Heart right ventricle (tissue), 16 donors: ENCODE measurements around the gene SPSB2. TPM values are rescaled to one million over a fixed set of nuclear protein-coding genes. Genes with fewer than 3 reads are reported as not detected.

ENCODE experiments used
- ATAC-seq, 8 donors: fragments of 200-7000 bp; cut with Tn5 transposase; one replicate each; pipeline ENCODE4 v1.9.1; 2020; ENCODE audit warnings: mild to moderate bottlenecking in 8 of 8, moderate library complexity in 8 of 8, moderate number of reproducible peaks in 1 of 8
- DNase-seq, 2 donors: peaks; one replicate each; pipeline ENCODE4 v3.0.0-alpha.2; 2020
- H3K27ac ChIP-seq, 10 donors: fragments of 200-600 bp; sonication (generic) in 2 of 10; one replicate each; pipeline versions ENCODE4 v1.5.0 to v1.8.0; 2020 to 2022; ENCODE audit warnings: mild to moderate bottlenecking in 3 of 10
- H3K27me3 ChIP-seq, 7 donors: fragments of 200-600 bp; one replicate each; pipeline ENCODE4 v1.8.0; 2021 to 2022; ENCODE audit warnings: mild to moderate bottlenecking in 2 of 7
- H3K36me3 ChIP-seq, 9 donors: fragments of 200-600 bp; sonication (generic) in 1 of 9; one replicate each; pipeline versions ENCODE4 v1.5.0 to v1.8.0; 2020 to 2022; ENCODE audit warnings: mild to moderate bottlenecking in 2 of 9
- H3K4me1 ChIP-seq, 9 donors: fragments of 200-600 bp; sonication (generic) in 1 of 9; one replicate each; pipeline versions ENCODE4 v1.5.0 to v1.8.0; 2020 to 2022; ENCODE audit warnings: mild to moderate bottlenecking in 4 of 9
- H3K4me3 ChIP-seq, 10 donors: fragments of 200-600 bp; sonication (generic) in 2 of 10; one replicate each; pipeline versions ENCODE4 v1.5.0 to v1.8.0; 2020 to 2022; ENCODE audit warnings: mild to moderate bottlenecking in 7 of 10, moderate library complexity in 2 of 10
- H3K9me3 ChIP-seq, 11 donors: fragments of 200-600 bp in 10 of 11; sonication (generic) in 2 of 11; one replicate each; pipeline versions ENCODE4 v1.5.0 to v1.8.0; 2013 to 2022; ENCODE audit warnings: mild to moderate bottlenecking in 2 of 11, control low read depth in 1 of 11, moderate library complexity in 1 of 11
- WGBS, 2 donors: extraction: QIAGEN DNeasy Blood & Tissue Kit; methylation state at CpG; one replicate each; pipeline ENCODE4 v1.1.7; 2013; ENCODE audit warnings: inconsistent platforms in 1 of 2; 5-methylcytosine and 5-hydroxymethylcytosine counted together
- intact Hi-C, 10 donors: fragments of 100-400 bp; cut with DNase I; formaldehyde crosslinking; loops; one replicate each; pipeline versions ENCODE4 v1.11.1 to v1.14.2; 2022
- polyA plus RNA-seq, 2 donors: library from polyadenylated mRNA; stranded (reverse); fragments of 200-250 nt; gene quantifications; one replicate each; pipeline ENCODE4 v1.2.3, GENCODE V29; 2013
- total RNA-seq, 10 donors: library from RNA; stranded (reverse); fragmentation: NEBNext Ultra II Directional in 3 of 10; extraction: Animal tissue kit (Norgen Biotek cat#: 25700) in 3 of 10; gene quantifications; one replicate each; pipeline versions ENCODE4 v1.2.1 to v1.2.4, GENCODE V29; 2021 to 2023
- TF ChIP-seq, protein P1 (sequence below), 9 donors: fragments of 200-600 bp; sonication (generic) in 2 of 9; IDR thresholded peaks; one replicate each; pipeline versions ENCODE4 v1.5.0 to v1.8.0; 2021 to 2022; ENCODE audit warnings: antibody characterized with exemption in 9 of 9, mild to moderate bottlenecking in 5 of 9, moderate library complexity in 1 of 9
- donor health status: Arrhythmogenic right ventricular cardiomyopathy.
- donor health status: ischemic (EF 13 %, LVEDD 7.1; RV severe dilation, severe dysfunction).
- donor health status: healthy with polysubstance abuse.
- donor health status: DM: no; HTN: yes; CAD: no.
- donor health status: DM: no; HTN: no; CAD: no.
- donor health status: ischemic (EF 25% LVEDD 6.9; RV normal size, moderate dysfunction).
- donor health status: ischemic (EF 25% LVEDD 5.7; RV mildly dilated, moderate dysfunction).
- donor health status: healthy.
- donor health status: DM: yes; HTN: yes; CAD: no.
- donor health status: Ischemic cardiomyopathy.
- donor health status: ischemic (EF 35%, LVEDD 5.7; RV mildly dilated, moderate dysfunction).
- donor health status: nonischemic (EF 11% LVEDD 7.7; RV severe dilation, severe dysfunction).
- donor health status: DM: yes; HTN: yes; CAD: no.
- donor health status: PGD.
- donor health status: ischemic (EF 29% LVEDD 5.4; RV normal size, mild dysfunction).
- donor health status: nonischemic (EF 23%, LVEDD 6.1; RV moderate dilation, normal function).

The SPSB2 gene
- total and polyA plus RNA-seq, 12 donors: 2.0 to 5.6 (median 3.4) TPM

DNA sequence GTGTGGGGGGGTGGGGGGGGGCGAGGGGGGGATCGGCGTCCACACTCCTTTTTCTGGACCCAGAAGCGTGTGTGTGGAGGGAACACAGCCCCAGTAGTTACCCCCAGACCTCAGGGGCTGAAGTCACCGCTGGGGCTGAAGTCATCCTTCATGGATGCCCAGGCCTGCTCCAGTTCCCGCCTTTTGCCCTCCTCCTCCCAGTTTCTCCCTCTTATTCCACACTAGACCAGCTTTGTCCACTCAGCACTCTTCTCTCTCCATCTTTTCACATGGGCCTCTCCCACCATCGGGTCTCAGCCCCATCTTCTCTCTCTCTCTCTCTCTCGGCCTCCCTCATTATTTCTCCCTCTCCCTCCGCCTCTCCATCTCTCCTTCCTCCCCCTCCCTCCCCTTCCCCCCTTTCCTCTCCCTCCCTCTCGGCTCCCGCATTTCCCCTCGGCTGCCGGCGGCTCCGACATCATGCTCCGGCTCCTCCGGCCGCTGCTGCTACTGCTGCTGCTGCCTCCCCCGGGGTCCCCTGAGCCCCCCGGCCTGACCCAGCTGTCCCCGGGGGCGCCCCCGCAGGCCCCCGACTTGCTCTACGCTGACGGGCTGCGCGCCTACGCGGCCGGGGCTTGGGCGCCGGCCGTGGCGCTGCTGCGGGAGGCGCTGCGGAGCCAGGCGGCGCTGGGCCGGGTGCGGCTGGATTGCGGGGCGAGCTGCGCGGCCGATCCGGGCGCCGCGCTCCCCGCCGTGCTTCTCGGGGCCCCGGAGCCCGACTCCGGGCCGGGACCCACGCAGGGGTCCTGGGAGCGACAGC, 44.9 kb downstream of the SPSB2 start, which contains the start of gene P3H3:
Gene P3H3 (plus strand): TSS at position 426 of the 799 bp plus-strand sequence. CDS start 34 bp downstream, at position 460.
- DNase-seq: peak; percentile 50 to 52
- H3K4me1 ChIP-seq: peaks cover 8 to 52% (median 26%) of the 10 kb centered on the region in 9 donors
- intact Hi-C loops: loop anchor here (5.0 to 10.0 kb wide), 7 partner anchors 51 to 213 kb away; partner anchors contain the start of genes MLF2 (in 7 of the 10) and PTMS (in 1 of the 10)

DNA sequence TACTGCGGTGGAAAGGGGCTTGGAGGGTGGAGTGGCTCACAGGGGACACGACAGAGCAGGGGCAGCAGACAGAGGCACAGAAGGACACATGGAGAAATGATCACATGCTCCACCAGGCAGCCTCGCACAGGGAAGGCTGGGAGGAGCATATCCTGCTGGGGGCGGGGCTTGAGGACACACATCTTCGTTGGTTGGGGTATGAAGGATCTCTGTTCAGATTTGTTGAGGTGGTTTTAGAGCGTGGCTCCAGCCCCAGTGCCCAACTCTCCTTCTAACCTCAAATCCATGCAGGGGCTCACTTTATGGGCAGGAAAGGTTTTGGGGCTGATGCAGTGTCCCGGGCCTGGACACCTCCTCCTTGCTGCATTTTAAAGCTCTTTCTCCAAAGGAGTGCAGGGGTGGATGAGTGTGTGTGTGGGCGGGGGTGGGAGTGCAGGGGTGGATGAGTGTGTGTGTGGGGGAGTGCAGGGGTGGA, 45.6 kb downstream of the SPSB2 start:
- Histone ChIP-seq H3K9me3 (no peaks in the 10 kb centered on the region), H3K4me3 (peak overlapping the region in 2 of 10 donors; percentile 77 to 95), H3K36me3 (peaks cover 0 to 23% (median 0%) of the 10 kb centered on the region in 9 donors), H3K27me3 (peaks cover 0 to 52% (median 0%) of the 10 kb centered on the region in 7 donors), H3K27ac (peak overlapping the region in 8 of 10 donors; percentile 6 to 56 (median 44)), H3K4me1 (peaks cover 8 to 54% (median 30%) of the 10 kb centered on the region in 9 donors)
- DNase-seq: peak; percentile 86 to 89
- intact Hi-C loops: loop anchor here (5.0 to 10.0 kb wide), 7 partner anchors 50 to 213 kb away; partner anchors contain the start of genes MLF2 (in 7 of the 10) and PTMS (in 1 of the 10)
- TF ChIP-seq, protein P1, sequence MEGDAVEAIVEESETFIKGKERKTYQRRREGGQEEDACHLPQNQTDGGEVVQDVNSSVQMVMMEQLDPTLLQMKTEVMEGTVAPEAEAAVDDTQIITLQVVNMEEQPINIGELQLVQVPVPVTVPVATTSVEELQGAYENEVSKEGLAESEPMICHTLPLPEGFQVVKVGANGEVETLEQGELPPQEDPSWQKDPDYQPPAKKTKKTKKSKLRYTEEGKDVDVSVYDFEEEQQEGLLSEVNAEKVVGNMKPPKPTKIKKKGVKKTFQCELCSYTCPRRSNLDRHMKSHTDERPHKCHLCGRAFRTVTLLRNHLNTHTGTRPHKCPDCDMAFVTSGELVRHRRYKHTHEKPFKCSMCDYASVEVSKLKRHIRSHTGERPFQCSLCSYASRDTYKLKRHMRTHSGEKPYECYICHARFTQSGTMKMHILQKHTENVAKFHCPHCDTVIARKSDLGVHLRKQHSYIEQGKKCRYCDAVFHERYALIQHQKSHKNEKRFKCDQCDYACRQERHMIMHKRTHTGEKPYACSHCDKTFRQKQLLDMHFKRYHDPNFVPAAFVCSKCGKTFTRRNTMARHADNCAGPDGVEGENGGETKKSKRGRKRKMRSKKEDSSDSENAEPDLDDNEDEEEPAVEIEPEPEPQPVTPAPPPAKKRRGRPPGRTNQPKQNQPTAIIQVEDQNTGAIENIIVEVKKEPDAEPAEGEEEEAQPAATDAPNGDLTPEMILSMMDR (IDR thresholded peaks at IDR 0.05): no peak
- ATAC-seq: peak; percentile 29 to 63 (median 56)
- WGBS, 2 donors: 12 to 21% methylated on average over 8 of the region's 8 CpGs

More for the DNA sequence above, 44.9 kb downstream of the SPSB2 start, which contains the start of gene P3H3:
- Histone ChIP-seq H3K9me3 (no peaks in the 10 kb centered on the region), H3K27ac (peak within 1 kb of the TSS; percentile 59 to 91 (median 84)), H3K4me3 (peak within 1 kb of the TSS; percentile 58 to 95 (median 76)), H3K27me3 (peaks cover 0 to 46% (median 0%) of the 10 kb centered on the region in 7 donors), H3K36me3 (peaks cover 0 to 23% (median 0%) of the 10 kb centered on the region in 9 donors)
- TF ChIP-seq, protein P1 (IDR thresholded peaks at IDR 0.05): peak in 3 of 9 donors; percentile 6 to 37 (median 18)
- WGBS, 2 donors: 1 to 2% methylated on average over 52 to 59 of the region's 60 CpGs
- peak in 5 of 8 donors; percentile 2 to 36 (median 11) for ATAC-seq

DNA sequence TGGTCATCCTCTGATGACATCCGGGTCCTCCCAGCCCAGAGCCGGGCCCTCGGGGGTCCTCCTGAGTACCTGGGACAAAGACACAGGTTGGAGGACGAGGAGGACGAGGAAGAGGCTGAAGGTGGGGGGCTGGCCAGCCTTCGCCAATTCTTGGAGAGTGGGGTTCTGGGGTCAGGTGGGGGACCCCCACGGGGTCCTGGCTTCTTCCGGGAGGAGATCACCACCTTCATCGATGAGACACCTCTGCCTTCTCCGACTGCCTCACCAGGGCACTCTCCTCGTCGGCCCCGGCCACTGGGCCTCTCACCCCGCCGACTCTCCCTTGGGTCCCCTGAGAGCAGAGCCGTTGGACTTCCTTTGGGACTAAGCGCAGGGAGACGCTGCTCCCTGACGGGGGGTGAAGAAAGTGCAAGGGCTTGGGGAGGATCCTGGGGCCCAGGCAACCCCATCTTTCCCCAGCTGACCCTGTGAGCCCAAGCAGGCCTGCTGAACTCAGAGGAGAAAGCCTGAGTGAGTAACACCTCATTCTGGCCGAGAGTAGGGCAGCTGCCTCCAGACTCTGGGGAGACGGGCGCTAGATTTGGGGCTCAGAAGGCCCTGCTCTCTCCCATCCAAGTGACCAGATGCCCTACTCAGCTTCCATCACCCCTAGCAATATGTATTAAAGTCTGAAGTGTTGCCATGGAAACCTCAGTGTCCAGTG, 46.2 kb downstream of the SPSB2 start:
- H3K4me1 ChIP-seq: peaks cover 12 to 60% (median 36%) of the 10 kb centered on the region in 9 donors
- H3K27ac ChIP-seq: peak overlapping the region in 8 of 10 donors; percentile 6 to 56 (median 44)
- H3K36me3 ChIP-seq: peaks cover 0 to 19% (median 0%) of the 10 kb centered on the region in 9 donors
- peaks cover 0 to 58% (median 0%) of the 10 kb centered on the region in 7 donors for H3K27me3 ChIP-seq
- DNase-seq (no peak), ATAC-seq (no peak)
- intact Hi-C loops: loop anchor here (5.0 to 10.0 kb wide), 7 partner anchors 50 to 212 kb away; partner anchors contain the start of genes MLF2 (in 7 of the 10) and PTMS (in 1 of the 10)
- H3K9me3 ChIP-seq: no peaks in the 10 kb centered on the region
- WGBS, 2 donors: 76 to 79% methylated on average over 22 of the region's 22 CpGs
- TF ChIP-seq, protein P1 (IDR thresholded peaks at IDR 0.05): no peak
- no peak overlapping the region for H3K4me3 ChIP-seq
